Renal cortex interstitium (tissue), 3 donors: ENCODE measurements around the gene NEK8. TPM values are rescaled to one million over a fixed set of nuclear protein-coding genes. Genes with fewer than 3 reads are reported as not detected.

Experiments
- polyA plus RNA-seq, 3 donors: library from polyadenylated mRNA; unstranded; fragments of 120-200 nt; gene quantifications; one replicate each; pipeline ENCODE4 v1.2.1, GENCODE V29; 2013; ENCODE audit not compliant: insufficient read length in 3 of 3

The NEK8 gene
- polyA plus RNA-seq, 3 donors, result 8.3 to 14.5 (median 8.4) TPM

Other genes starting within 250 kb of the NEK8 start
- under 1 TPM; 0.49 to 0.92 (median 0.68) TPM for gene FOXN1, start 222.4 kb upstream of the NEK8 start, polyA plus RNA-seq
- gene UNC119, start 176.2 kb upstream of the NEK8 start, polyA plus RNA-seq, result 10 to 100 TPM; 53.8 to 63.2 (median 59.6) TPM
- gene PIGS, start 157.3 kb upstream of the NEK8 start, polyA plus RNA-seq, result 10 to 100 TPM; 94.7 to 98.0 (median 94.9) TPM
- gene ALDOC, start 151.9 kb upstream of the NEK8 start, polyA plus RNA-seq, result 10 to 100 TPM; 26.5 to 28.3 (median 27.3) TPM
- 10 to 100 TPM; 54.1 to 70.3 (median 68.1) TPM for gene SPAG5, start 129.8 kb upstream of the NEK8 start, polyA plus RNA-seq
- 10 to 100 TPM; 12.2 to 31.0 (median 14.7) TPM for gene RSKR, start 114.6 kb upstream of the NEK8 start, polyA plus RNA-seq
- 100 to 1,000 TPM in 1 of 3 donors, 10 to 100 TPM in 2; 93.5 to 100 (median 94.8) TPM for gene BLTP2, start 83.6 kb upstream of the NEK8 start, polyA plus RNA-seq
- gene SDF2, start 66.9 kb upstream of the NEK8 start, polyA plus RNA-seq, result 10 to 100 TPM; 80.2 to 85.8 (median 81.8) TPM
- gene SUPT6H, start 66.6 kb upstream of the NEK8 start, polyA plus RNA-seq, result 10 to 100 TPM; 71.4 to 75.8 (median 72.4) TPM
- 1 to 10 TPM; 5.9 to 8.7 (median 6.6) TPM for gene PROCA1, start 16.9 kb upstream of the NEK8 start, polyA plus RNA-seq
- gene RAB34, start 10.9 kb upstream of the NEK8 start, polyA plus RNA-seq, result 100 to 1,000 TPM; 169 to 186 (median 184) TPM
- gene RPL23A, start 8.8 kb upstream of the NEK8 start, polyA plus RNA-seq, result 100 to 1,000 TPM; 834 to 981 (median 852) TPM
- gene TLCD1, start 2.6 kb upstream of the NEK8 start, polyA plus RNA-seq, result 10 to 100 TPM; 14.7 to 16.3 (median 16.1) TPM
- 100 to 1,000 TPM; 107 to 149 (median 126) TPM for gene TRAF4, start 15.2 kb downstream of the NEK8 start, polyA plus RNA-seq
- 10 to 100 TPM; 20.8 to 22.0 (median 21.4) TPM for gene FAM222B, start 114.0 kb downstream of the NEK8 start, polyA plus RNA-seq
- gene ERAL1, start 126.2 kb downstream of the NEK8 start, polyA plus RNA-seq, result 10 to 100 TPM; 63.6 to 73.8 (median 66.1) TPM
- gene FLOT2, start 168.9 kb downstream of the NEK8 start, polyA plus RNA-seq, result 10 to 100 TPM; 77.6 to 96.1 (median 91.7) TPM
- gene DHRS13, start 174.3 kb downstream of the NEK8 start, polyA plus RNA-seq, result 10 to 100 TPM in 2 of 3 donors, 1 to 10 TPM in 1; 9.7 to 17.9 (median 17.6) TPM
- gene PHF12, start 222.7 kb downstream of the NEK8 start, polyA plus RNA-seq, result 10 to 100 TPM; 48.2 to 58.1 (median 51.2) TPM